Lower leg skin (tissue), 4 donors: Measurements from ENCODE around the gene TAF1C. TPM values are rescaled to one million over a fixed set of nuclear protein-coding genes. Genes with fewer than 3 reads are reported as not detected.

ENCODE experiments used
- DNase-seq, 2 donors: peaks; one replicate each; pipeline ENCODE4 v3.0.0-alpha.2; 2019; ENCODE audit warnings: low spot score in 2 of 2
- H3K4me3 ChIP-seq: fragments of 200-600 bp; sonication (generic); 2 replicates; pipeline ENCODE4 v1.5.1; 2017; ENCODE audit warnings: mild to moderate bottlenecking, low read depth; ENCODE audit not compliant: poor library complexity, severe bottlenecking
- CTCF ChIP-seq, 3 donors: fragments of 450-650 bp; IDR thresholded peaks; one replicate each; pipeline ENCODE4 v1.5.1; 2016; ENCODE audit warnings: antibody characterized with exemption in 3 of 3, mild to moderate bottlenecking in 3 of 3, moderate library complexity in 2 of 3
- POLR2A ChIP-seq, 2 donors: fragments of 450-650 bp; IDR thresholded peaks; one replicate each; pipeline ENCODE4 v1.6.1; 2016 to 2017; ENCODE audit warnings: antibody characterized with exemption in 2 of 2, mild to moderate bottlenecking in 1 of 2, moderate library complexity in 1 of 2
- WGBS, 2 donors: methylation state at CpG; one replicate each; pipeline ENCODE4 v1.1.5; 2018; 5-methylcytosine and 5-hydroxymethylcytosine counted together
- intact Hi-C: fragments of 100-400 bp; cut with DNase I; formaldehyde crosslinking; loops from one replicate; pipeline ENCODE4 v1.15.0; 2023; ENCODE audit warnings: low total_unique reads
- total RNA-seq, 4 donors: library from RNA; depleted of rRNA; stranded (reverse); fragments of >200 nt; gene quantifications; one replicate each; pipeline ENCODE4 v1.1.0, GENCODE V29; 2016

The TAF1C gene
- total RNA-seq, 4 donors from 2014 or later, result 35.8 to 41.8 (median 36.5) TPM

DNA sequence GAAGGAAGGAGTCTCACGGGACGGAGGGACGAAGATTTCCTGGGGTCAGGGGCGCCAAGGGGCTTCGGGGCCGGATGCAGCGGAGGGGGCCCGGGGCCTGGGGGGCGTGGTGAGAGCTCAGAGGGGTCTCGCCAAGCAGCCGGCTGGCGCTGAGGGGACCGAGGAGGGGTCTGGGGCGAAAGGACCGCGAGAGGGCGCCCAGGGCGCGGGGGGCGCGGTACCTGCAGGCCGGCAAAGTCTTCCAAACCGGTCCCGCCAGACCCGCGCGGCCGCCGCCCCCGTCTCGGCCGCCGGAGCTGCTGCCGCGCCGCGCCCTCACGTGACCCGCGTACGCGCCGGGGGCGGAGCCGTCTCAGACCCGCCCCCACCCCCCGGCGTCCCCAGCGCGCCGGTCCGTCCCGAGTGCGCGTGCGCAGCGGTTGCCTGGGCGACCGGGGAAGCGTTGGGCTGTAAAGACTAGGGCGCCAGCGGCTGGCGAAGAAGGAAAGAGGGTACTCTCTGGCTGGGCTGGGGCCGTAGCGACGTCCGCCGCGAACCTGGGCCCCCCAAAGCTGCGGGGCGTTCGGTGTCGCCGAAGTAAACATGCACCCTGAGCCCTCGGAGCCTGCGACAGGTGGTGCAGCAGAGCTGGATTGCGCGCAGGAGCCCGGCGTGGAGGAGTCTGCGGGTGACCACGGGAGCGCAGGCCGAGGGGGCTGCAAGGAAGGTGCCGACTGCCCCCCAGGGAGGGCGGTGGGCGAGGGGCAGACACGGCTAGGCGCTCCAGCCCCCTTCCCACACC is 41.8 kb downstream of the TAF1C start, which contains the start of the genes DNAAF1 and HSDL1:
Gene DNAAF1 (plus strand): TSS at position 450 of the 781 bp plus-strand sequence. CDS start 133 bp downstream, at position 583.
Gene HSDL1 (minus strand): TSS at position 319 of the 781 bp plus-strand sequence. CDS start 13,856 bp downstream, outside the sequence.
- intact Hi-C loops, result no loop called here
- 0 to 1% methylated on average over 30 to 45 of the region's 89 CpGs for WGBS, 2 donors
- peak within 1 kb of the TSS; percentile 82 for H3K4me3 ChIP-seq
- DNase-seq, result peak; percentile 79 to 97
- TF ChIP-seq CTCF (IDR thresholded peaks at IDR 0.05), result no peak
- no peak for TF ChIP-seq POLR2A (IDR thresholded peaks at IDR 0.05)

DNA sequence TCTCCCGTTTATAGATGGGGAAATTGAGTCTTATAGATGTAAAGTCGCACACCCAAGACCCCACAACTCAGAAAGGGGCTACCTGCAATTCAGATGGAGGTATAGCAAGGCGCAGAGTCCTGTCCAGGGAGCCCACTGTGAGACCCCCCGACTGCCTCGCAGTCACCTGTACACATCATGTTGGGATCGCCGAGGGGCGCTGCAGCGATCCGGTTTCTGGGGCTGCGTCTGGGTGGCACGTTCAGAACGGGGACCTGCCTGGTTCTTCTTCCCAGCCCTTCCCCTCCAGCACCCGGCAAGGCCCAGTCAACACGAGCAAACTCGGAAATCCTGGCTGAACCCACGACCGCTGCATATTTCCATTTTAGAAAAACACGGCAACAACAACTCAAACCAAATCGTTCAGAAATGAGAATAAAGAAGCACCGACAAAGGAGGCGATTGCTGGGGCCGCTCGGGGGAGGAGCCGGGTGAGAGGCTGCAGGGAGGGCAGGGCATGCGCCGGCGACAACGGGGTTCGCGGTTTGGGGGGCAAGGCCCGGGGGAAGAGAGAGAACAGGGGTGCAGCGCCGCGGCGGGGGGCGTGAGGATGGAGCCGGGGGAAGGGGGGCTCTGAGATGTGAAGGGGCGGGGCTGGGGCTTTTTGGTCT is 42.5 kb downstream of the TAF1C start:
- TF ChIP-seq CTCF (IDR thresholded peaks at IDR 0.05) (no peak), POLR2A (IDR thresholded peaks at IDR 0.05) (no peak)
- DNase-seq, result peak in 1 of 2 donors; percentile 89
- H3K4me3 ChIP-seq, result peak overlapping the region; percentile 82
- intact Hi-C loops, result no loop called here
- 1% methylated on average over 37 to 39 of the region's 39 CpGs for WGBS, 2 donors

- WGBS, 2 donors, result 17 to 20% methylated on average over 13 of the region's 13 CpGs
- no peak for TF ChIP-seq POLR2A (IDR thresholded peaks at IDR 0.05)
- no peak for TF ChIP-seq CTCF (IDR thresholded peaks at IDR 0.05)
- peak overlapping the region; percentile 82 for H3K4me3 ChIP-seq
- no peak for DNase-seq
- intact Hi-C loops, result no loop called here
Measured at GRCh38 chr16:84143784-84144199, 43.1 kb downstream of the TAF1C start.

DNA sequence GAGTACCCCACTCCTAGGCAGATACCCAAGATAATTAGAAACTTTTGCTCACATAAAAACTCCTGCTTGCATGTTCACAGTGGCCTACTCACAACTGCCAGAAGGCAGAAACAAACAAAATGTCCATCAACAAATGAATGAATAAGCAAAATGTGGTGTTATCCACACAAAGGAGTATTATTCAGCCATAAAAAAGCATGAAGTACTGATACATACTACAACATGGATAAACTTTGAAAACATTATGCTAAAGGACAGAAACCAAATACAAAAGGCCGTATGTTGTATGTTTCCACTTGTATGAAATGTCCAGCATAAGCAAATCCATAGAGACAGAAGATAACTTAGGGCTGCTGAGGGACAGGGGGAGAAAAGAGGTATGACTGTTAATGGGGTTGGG is 43.8 kb downstream of the TAF1C start:
- no peak for TF ChIP-seq CTCF (IDR thresholded peaks at IDR 0.05)
- no peak for TF ChIP-seq POLR2A (IDR thresholded peaks at IDR 0.05)
- no peak overlapping the region for H3K4me3 ChIP-seq
- intact Hi-C loops, result no loop called here
- WGBS, 2 donors, result 93 to 95% methylated on average over 1 of the region's 1 CpG
- DNase-seq, result no peak

- 71 to 79% methylated on average over 13 of the region's 13 CpGs for WGBS, 2 donors
- intact Hi-C loops, result no loop called here
- TF ChIP-seq CTCF (IDR thresholded peaks at IDR 0.05) (no peak), POLR2A (IDR thresholded peaks at IDR 0.05) (no peak)
Measured at GRCh38 chr16:84141143-84141670, 45.6 kb downstream of the TAF1C start.

More at GRCh38 chr16:84141143-84141670, 45.6 kb downstream of the TAF1C start:
- H3K4me3 ChIP-seq, result no peak overlapping the region
- no peak for DNase-seq
